GM21529 (cell line): Measurements from ENCODE around the gene SIDT1.
A peak's percentile ranks its signal among the peaks of the same experiment; 100 is the strongest.
"Not testable (repeated sequence)": the region's sequence is repeated elsewhere in the genome, so short reads cannot be mapped to it uniquely, and the experiment has no call there.

ENCODE experiments used
- ATAC-seq: cut with Tn5 transposase; IDR thresholded peaks from one replicate; pipeline ENCODE4 v1.9.1; 2021; ENCODE audit not compliant: unreplicated experiment

Gene SIDT1

DNA sequence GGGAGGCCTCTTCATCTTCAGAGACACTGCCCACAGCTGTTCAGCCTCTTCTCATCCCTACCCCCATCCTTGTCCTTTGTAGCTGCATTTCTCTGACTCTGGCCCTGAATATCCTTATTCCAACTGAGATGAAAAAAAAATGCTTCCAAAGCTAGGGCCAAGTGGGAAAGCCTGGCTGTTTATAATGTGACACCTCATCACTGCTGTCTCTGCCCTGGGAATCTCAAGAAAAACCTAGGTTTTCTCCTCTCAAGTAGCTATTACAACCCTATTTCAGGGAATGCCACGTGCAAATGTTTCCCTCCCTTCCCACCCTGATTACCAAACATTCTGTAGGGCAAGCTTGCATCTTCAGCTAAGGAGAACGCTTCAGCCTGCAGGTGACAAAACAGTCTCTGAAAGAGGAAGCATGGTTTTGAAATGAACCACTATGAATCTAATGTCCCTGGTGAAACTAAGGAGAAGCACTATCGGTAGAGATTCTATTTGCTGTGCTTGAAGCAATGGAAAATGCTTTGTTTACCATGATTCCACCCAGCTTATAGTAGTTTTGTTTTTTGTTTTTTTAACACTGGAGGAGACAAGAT, 98.7 kb downstream of the SIDT1 start:
- peak; percentile 48 for ATAC-seq

DNA sequence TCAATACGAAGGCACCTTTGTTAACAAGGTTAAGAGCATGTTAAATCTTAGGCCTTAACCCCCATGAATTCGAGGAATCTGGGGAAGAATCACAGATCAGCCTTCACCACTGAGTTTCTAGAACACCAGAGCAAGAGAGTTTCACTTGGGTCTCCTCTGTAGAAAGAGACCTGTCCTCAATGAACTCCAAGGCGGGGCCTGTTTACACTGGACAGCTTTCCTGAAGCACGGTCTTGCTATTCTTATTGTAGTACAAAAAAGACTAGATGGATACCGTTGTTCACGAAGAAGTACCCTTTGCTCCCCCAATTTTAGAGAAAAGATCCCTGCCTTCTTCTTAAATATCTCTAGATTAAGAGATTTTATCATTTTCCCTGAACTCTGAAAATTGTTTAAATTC, 99.2 kb downstream of the SIDT1 start:
- peak; percentile 4 for ATAC-seq

- ATAC-seq = no peak
These were observed 102.6 kb downstream of the SIDT1 start for GRCh38 chr3:113634782-113635474.

DNA sequence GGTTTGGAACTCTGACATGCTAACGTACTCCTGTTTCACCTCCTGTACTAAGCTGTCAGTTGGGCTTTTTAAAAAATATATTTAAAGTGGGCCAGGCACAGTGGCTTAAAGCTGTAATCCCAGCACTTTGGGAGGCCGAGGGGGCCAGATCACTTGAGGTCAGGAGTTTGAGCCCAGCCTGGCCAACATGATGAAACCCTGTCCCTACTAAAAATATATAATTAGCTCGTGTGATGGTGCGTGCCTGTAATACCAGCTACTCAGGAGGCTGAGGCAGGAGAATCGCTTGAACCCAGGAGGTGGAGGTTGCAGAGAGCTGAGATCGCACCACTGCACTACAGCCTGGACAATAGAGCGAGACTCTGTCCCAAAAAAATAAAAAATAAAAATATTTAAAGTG, 103.7 kb downstream of the SIDT1 start:
- ATAC-seq = not testable (repeated sequence)

DNA sequence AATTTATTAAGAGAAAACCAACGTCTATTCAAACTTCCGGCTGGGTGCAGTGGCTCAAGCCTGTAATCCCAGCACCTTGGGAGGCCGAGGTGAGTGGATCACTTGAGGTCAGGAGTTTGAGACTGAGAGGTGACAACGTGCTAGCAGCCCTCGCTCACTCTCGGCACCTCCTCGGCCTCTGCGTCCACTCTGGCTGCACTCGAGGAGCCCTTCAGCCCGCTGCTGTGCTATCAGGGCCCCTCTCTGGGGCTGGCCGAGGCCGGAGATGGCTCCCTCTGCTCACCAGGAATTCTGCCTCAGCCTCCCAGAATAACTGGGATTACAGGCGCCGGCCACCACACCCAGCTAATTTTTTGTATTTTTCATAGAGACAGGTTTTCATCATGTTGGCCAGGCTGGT, 105.4 kb downstream of the SIDT1 start:
- ATAC-seq = no peak

DNA sequence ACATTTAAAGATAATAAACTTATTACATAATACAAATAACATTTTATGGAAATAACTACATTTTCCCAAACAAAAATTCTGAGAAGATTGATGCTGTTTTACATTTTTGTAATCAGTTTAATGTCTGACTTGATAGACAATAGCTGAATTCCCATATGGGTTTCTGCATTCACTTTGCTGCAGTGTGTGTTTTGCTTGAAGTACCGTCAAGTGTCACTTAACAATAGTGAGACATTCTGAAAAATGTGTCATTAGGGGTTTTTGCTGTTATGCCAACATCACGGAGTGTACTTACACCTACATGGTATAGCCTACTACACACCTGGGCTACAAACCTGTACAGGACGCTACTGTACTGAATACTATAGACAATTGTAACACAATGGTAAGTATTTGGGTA, 106.6 kb downstream of the SIDT1 start:
- no peak for ATAC-seq

GRCh38 chr3:113643583-113643982, 111.2 kb downstream of the SIDT1 start:
- no peak for ATAC-seq

- ATAC-seq = no peak
These were observed 116.2 kb downstream of the SIDT1 start for GRCh38 chr3:113648524-113648923.

DNA sequence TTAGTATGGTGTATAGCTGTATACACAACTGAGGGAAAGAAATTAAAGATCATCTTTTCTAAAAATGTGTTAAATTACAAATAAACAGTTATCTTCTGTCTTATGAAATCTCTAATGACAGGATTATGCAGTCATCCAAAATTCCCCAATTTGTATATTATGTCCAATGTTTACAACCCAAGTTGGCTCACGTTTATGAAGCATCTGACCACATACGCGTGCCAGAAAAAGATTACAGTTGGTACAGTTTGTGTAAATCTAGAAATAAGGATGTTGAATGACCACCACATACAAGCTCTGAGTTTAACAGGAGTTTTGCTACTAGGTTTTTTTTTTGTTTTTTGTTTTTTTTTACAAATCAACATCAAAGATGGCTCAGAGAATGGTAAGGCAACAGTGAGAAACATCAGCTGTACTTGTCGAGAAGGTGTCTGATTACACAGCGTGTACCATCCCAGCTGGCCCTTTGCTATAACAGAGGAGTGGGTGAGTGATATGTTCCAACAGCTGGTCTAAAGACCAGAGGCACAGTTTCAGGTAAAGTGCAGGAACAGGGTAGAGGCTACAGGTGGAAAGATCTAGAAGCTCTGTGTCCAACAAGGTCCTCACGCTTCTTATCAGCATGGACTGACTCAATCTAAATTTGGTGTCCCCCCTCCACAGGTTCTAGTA, 117.0 kb downstream of the SIDT1 start:
- ATAC-seq = no peak

- ATAC-seq = no peak
These were observed 122.0 kb downstream of the SIDT1 start for GRCh38 chr3:113654310-113654709.

DNA sequence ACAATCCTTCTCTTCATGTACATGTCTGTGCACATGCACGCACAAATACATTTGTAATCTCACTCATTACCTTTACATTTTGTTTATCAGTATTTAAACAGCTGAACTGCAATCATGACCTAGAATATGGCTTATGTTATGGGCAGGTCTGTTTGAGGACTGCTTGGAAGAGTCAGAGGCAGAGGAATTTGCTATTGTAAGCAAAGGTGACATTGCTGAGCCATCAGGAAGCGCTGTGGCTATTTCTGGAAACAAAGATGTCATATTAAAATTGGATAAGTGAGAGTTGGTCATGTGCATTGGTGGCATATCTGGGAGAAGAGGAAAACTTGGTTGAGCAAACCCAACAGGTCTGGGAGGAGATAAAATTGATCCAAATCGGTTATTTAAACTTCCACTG, 122.5 kb downstream of the SIDT1 start:
- ATAC-seq = no peak

GRCh38 chr3:113658107-113658506, 125.8 kb downstream of the SIDT1 start:
- no peak for ATAC-seq

GRCh38 chr3:113659101-113659541, 126.8 kb downstream of the SIDT1 start:
- no peak for ATAC-seq

DNA sequence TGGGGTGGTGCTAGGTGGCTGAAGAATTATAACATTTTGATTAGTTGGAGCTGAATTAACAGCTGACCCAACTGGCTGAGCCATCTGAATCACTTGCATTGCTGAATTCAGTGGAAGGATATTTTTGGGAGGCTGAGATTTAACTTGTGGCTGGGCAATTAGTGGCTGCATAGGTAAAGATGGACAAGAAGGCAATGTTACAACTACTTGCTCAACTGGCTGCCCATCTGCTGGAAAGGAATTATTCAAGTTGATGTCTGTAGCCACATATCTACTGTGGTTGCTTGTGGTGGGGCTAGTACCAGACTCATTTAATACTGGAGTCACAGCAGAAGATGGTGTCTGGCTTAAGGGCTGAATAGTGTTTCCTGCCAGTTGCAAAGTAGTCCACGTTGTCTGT, 127.6 kb downstream of the SIDT1 start:
- ATAC-seq = no peak

GRCh38 chr3:113660458-113660857, 128.1 kb downstream of the SIDT1 start:
- ATAC-seq = no peak

DNA sequence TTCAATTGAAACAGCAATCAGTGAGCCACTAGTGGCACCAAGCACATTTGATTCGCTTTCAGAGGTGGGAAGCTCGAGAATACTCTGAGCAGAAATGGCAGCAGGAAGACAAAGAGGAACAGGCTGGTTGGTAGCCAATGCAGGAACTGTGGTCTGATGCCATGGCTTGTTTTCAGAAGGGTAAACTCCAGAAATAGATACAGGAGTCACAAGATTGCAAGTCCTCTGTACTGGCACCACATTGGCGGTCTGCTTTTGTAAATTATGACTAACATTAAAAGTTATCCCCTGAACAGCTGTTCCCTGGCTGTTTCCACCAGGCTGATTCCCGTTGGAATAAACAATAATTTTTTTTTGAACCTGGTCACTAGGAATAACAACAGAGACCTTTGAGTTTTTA, 128.5 kb downstream of the SIDT1 start:
- ATAC-seq = no peak

GRCh38 chr3:113662824-113663223, 130.5 kb downstream of the SIDT1 start:
- ATAC-seq = no peak

- no peak for ATAC-seq
These were observed 131.0 kb downstream of the SIDT1 start for GRCh38 chr3:113663324-113663750.

- no peak for ATAC-seq
These were observed 131.4 kb downstream of the SIDT1 start for GRCh38 chr3:113663761-113664160.

DNA sequence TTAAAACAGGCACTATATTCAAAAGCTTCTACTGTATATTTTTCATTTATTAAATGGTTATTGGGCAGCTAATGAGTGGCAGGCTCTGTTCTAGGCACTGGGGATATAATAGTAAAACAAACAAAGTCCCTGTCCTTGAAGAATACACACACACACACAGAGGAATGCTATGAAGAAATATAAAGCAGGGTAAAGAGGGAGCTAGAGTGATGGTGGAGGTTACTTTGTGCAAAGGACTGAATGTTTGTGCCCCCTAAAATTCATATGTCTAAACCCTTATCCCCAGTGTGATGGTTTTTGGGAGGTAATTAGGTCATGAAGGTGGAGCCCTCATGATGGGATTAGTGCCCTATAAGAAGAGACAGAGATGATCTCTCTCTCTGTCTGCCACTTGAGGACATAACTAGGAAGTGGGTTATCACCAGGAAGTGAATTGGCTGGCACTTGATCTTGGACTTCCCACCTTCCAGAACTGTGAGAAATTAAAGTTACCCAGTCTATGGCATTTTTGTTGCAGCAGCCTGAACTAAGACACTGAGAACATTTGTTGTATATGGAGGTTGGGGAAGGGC, 132.3 kb downstream of the SIDT1 start:
- no peak for ATAC-seq

- no peak for ATAC-seq
These were observed 135.7 kb downstream of the SIDT1 start for GRCh38 chr3:113668015-113668414.

DNA sequence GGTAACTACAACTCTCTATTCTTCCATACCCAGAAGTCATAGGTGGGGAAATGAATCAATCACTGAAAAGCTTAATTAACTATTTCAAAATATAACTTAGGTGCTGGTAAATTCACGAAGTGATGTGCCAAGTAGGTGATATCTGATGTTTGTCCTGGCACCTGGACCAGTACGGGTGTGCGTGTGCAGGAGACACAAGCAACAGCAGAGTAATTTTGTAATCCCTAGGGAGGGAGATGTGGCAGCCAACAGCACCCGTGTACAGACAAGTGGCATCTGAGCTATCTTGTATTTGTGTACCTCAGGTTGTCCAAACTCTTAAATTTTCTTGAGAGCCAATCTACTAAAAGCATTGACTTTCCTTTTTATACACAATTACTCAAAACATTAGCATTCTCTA, 141.2 kb downstream of the SIDT1 start:
- no peak for ATAC-seq
